MM.1S (cell line): ENCODE measurements around the gene KRTAP10-5.
"Not testable (repeated sequence)": the region's sequence is repeated elsewhere in the genome, so short reads cannot be mapped to it uniquely, and the experiment has no call there.

ENCODE experiments used
- DNase-seq: peaks from one replicate; pipeline ENCODE4 v3.0.0-alpha.2; 2015
- H2AFZ ChIP-seq: fragments of 300-600 bp; sonication (generic); 2 replicates; pipeline ENCODE4 v1.6.0; 2016; ENCODE audit warnings: antibody characterized with exemption, low read length
- H3F3A ChIP-seq: fragments of 300-600 bp; sonication (generic); 2 replicates; pipeline ENCODE4 v1.6.1; 2016; ENCODE audit warnings: mild to moderate bottlenecking, antibody characterized with exemption, low read length, moderate library complexity, mixed read lengths; ENCODE audit not compliant: insufficient read depth
- H3K27ac ChIP-seq: fragments of 300-600 bp; sonication (generic); 2 replicates; pipeline ENCODE4 v1.5.1; 2016; ENCODE audit warnings: mild to moderate bottlenecking, low read length
- H3K27me3 ChIP-seq: fragments of 300-600 bp; sonication (generic); replicated peaks from 2 replicates; pipeline ENCODE4 v1.6.0; 2016; ENCODE audit warnings: low read length; ENCODE audit not compliant: insufficient read depth
- H3K36me3 ChIP-seq: fragments of 300-600 bp; sonication (generic); replicated peaks from 2 replicates; pipeline ENCODE4 v1.6.1; 2016; ENCODE audit warnings: mild to moderate bottlenecking, low read length, mixed read lengths; ENCODE audit not compliant: insufficient read depth
- H3K4me1 ChIP-seq: fragments of 300-600 bp; sonication (generic); 2 replicates; pipeline ENCODE4 v1.6.1; 2016; ENCODE audit warnings: low read length, mixed read lengths
- H3K4me2 ChIP-seq: fragments of 300-600 bp; sonication (generic); 2 replicates; pipeline ENCODE4 v1.6.0; 2016; ENCODE audit warnings: low read depth, low read length
- H3K4me3 ChIP-seq: fragments of 300-600 bp; sonication (generic); 2 replicates; pipeline ENCODE4 v1.5.1; 2016; ENCODE audit warnings: low read length, mixed read lengths
- H3K79me2 ChIP-seq: fragments of 300-600 bp; sonication (generic); 2 replicates; pipeline ENCODE4 v1.6.1; 2016; ENCODE audit warnings: mixed run types, low read length, mixed read lengths
- H3K9ac ChIP-seq: fragments of 300-600 bp; sonication (generic); 2 replicates; pipeline ENCODE4 v1.6.1; 2016; ENCODE audit warnings: low read length, mixed read lengths
- H3K9me2 ChIP-seq: fragments of 300-600 bp; sonication (generic); replicated peaks from 2 replicates; pipeline ENCODE4 v1.6.1; 2016; ENCODE audit warnings: mild to moderate bottlenecking, low read length, mixed read lengths; ENCODE audit not compliant: insufficient read depth
- H3K9me3 ChIP-seq: fragments of 300-600 bp; sonication (generic); replicated peaks from 2 replicates; pipeline ENCODE4 v1.6.1; 2016; ENCODE audit warnings: mild to moderate bottlenecking, low read length, mixed read lengths; ENCODE audit not compliant: insufficient read depth
- H4K20me1 ChIP-seq: fragments of 300-600 bp; sonication (generic); 2 replicates; pipeline ENCODE4 v1.6.1; 2016; ENCODE audit warnings: mild to moderate bottlenecking, low read length, moderate library complexity, mixed read lengths; ENCODE audit not compliant: insufficient read depth
- CTCF ChIP-seq: fragments of 300-600 bp; sonication (generic); IDR thresholded peaks from 2 replicates; pipeline ENCODE4 v1.5.1; 2016; ENCODE audit warnings: antibody characterized with exemption, low read length, mixed read lengths
- EZH2 ChIP-seq: fragments of 300-600 bp; sonication (generic); optimal IDR thresholded peaks from 2 replicates; pipeline ENCODE3; 2017; ENCODE audit warnings: low read depth, mild to moderate bottlenecking, antibody characterized with exemption, low read length, mixed read lengths
- EZH2phosphoT487 ChIP-seq: fragments of 300-600 bp; sonication (generic); IDR thresholded peaks from 2 replicates; pipeline ENCODE4 v1.6.1; 2018; ENCODE audit warnings: antibody characterized with exemption, low read length

KRTAP10-5 gene

GRCh38 chr21:44564099-44564498 lies 16.3 kb downstream of the KRTAP10-5 start:
- no peaks in the 10 kb centered on the region for H4K20me1 ChIP-seq
- no peak overlapping the region for H3K27ac ChIP-seq
- no peak overlapping the region for H3K4me3 ChIP-seq
- no peaks in the 10 kb centered on the region for H3K4me1 ChIP-seq
- TF ChIP-seq EZH2phosphoT487, result no peak
- TF ChIP-seq CTCF, result no peak
- H3K36me3 ChIP-seq, result no peaks in the 10 kb centered on the region
- H2AFZ ChIP-seq, result no peak overlapping the region
- peaks cover 92% of the 10 kb centered on the region for H3K27me3 ChIP-seq
- H3F3A ChIP-seq, result no peaks in the 10 kb centered on the region
- H3K79me2 ChIP-seq, result no peaks in the 10 kb centered on the region
- no peaks in the 10 kb centered on the region for H3K9me3 ChIP-seq
- H3K9me2 ChIP-seq, result no peaks in the 10 kb centered on the region
- no peak overlapping the region for H3K9ac ChIP-seq
- H3K4me2 ChIP-seq, result no peak overlapping the region
- no peak for DNase-seq

GRCh38 chr21:44558695-44559094 lies 21.7 kb downstream of the KRTAP10-5 start, which contains the start of gene KRTAP10-3:
Gene KRTAP10-3 (minus strand): TSS chr21:44558795. CDS start chr21:44558715, 80 bp downstream.
- Histone ChIP-seq H3K9me3 (no peaks in the 10 kb centered on the region), H3K4me2 (no peak within 1 kb of the TSS), H3K9ac (no peak within 1 kb of the TSS), H2AFZ (no peak within 1 kb of the TSS), H3K36me3 (no peaks in the 10 kb centered on the region), H3K4me3 (no peak within 1 kb of the TSS), H3K27me3 (peaks cover 92% of the 10 kb centered on the region), H3K27ac (no peak within 1 kb of the TSS), H3F3A (no peaks in the 10 kb centered on the region), H4K20me1 (no peaks in the 10 kb centered on the region), H3K9me2 (no peaks in the 10 kb centered on the region), H3K4me1 (no peaks in the 10 kb centered on the region), H3K79me2 (no peaks in the 10 kb centered on the region)
- TF ChIP-seq EZH2phosphoT487, result no peak
- TF ChIP-seq CTCF, result no peak
- TF ChIP-seq EZH2, result no peak
- no peak for DNase-seq

GRCh38 chr21:44558329-44558675 lies 22.1 kb downstream of the KRTAP10-5 start:
- not testable (repeated sequence) for H2AFZ ChIP-seq, H3K9ac ChIP-seq, H3K9me2 ChIP-seq, H3K4me3 ChIP-seq, H3K9me3 ChIP-seq, H3K79me2 ChIP-seq, H3K4me2 ChIP-seq, H3K4me1 ChIP-seq, H4K20me1 ChIP-seq, DNase-seq, H3F3A ChIP-seq, H3K36me3 ChIP-seq, H3K27ac ChIP-seq
- peaks cover 92% of the 10 kb centered on the region for H3K27me3 ChIP-seq

GRCh38 chr21:44557491-44558328 lies 22.7 kb downstream of the KRTAP10-5 start:
- Histone ChIP-seq H3K4me2 (no peak overlapping the region), H4K20me1 (no peaks in the 10 kb centered on the region), H3K36me3 (no peaks in the 10 kb centered on the region), H3K27ac (no peak overlapping the region), H3K79me2 (no peaks in the 10 kb centered on the region), H3K9me2 (no peaks in the 10 kb centered on the region), H3K9ac (no peak overlapping the region), H3K9me3 (no peaks in the 10 kb centered on the region), H2AFZ (no peak overlapping the region), H3K4me3 (no peak overlapping the region), H3F3A (no peaks in the 10 kb centered on the region), H3K4me1 (no peaks in the 10 kb centered on the region), H3K27me3 (peaks cover 92% of the 10 kb centered on the region)
- DNase-seq, result no peak
- no peak for TF ChIP-seq EZH2
- TF ChIP-seq EZH2phosphoT487, result no peak
- TF ChIP-seq CTCF, result no peak
